ENCODE measurements around the gene KAZALD1.

KAZALD1 gene

GRCh38 chr10:101070098-101070497 is 8.3 kb downstream of the KAZALD1 start:
- H3K4me3 ChIP-seq (ENCODE audit: low read depth, low read length): no peak overlapping the region
- H3K4me2 ChIP-seq (ENCODE audit: low read length): no peak overlapping the region
- H3K27ac ChIP-seq: no peak overlapping the region
- H3K79me2 ChIP-seq: no peaks in the 10 kb centered on the region
- H3K27me3 ChIP-seq (ENCODE audit: control insufficient read depth, insufficient read depth, low read length): peaks cover 4% of the 10 kb centered on the region
- H3K36me3 ChIP-seq (ENCODE audit: control insufficient read depth, insufficient read depth, low read length): no peaks in the 10 kb centered on the region
- H3K9ac ChIP-seq: no peak overlapping the region
- no peaks in the 10 kb centered on the region for H3K4me1 ChIP-seq
- TF ChIP-seq, protein P1, sequence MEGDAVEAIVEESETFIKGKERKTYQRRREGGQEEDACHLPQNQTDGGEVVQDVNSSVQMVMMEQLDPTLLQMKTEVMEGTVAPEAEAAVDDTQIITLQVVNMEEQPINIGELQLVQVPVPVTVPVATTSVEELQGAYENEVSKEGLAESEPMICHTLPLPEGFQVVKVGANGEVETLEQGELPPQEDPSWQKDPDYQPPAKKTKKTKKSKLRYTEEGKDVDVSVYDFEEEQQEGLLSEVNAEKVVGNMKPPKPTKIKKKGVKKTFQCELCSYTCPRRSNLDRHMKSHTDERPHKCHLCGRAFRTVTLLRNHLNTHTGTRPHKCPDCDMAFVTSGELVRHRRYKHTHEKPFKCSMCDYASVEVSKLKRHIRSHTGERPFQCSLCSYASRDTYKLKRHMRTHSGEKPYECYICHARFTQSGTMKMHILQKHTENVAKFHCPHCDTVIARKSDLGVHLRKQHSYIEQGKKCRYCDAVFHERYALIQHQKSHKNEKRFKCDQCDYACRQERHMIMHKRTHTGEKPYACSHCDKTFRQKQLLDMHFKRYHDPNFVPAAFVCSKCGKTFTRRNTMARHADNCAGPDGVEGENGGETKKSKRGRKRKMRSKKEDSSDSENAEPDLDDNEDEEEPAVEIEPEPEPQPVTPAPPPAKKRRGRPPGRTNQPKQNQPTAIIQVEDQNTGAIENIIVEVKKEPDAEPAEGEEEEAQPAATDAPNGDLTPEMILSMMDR (IDR thresholded peaks at IDR 0.05): no peak
- no peaks in the 10 kb centered on the region for H3K9me3 ChIP-seq (ENCODE audit: control insufficient read depth, low read length)
- no peak overlapping the region for H2AFZ ChIP-seq

DNA sequence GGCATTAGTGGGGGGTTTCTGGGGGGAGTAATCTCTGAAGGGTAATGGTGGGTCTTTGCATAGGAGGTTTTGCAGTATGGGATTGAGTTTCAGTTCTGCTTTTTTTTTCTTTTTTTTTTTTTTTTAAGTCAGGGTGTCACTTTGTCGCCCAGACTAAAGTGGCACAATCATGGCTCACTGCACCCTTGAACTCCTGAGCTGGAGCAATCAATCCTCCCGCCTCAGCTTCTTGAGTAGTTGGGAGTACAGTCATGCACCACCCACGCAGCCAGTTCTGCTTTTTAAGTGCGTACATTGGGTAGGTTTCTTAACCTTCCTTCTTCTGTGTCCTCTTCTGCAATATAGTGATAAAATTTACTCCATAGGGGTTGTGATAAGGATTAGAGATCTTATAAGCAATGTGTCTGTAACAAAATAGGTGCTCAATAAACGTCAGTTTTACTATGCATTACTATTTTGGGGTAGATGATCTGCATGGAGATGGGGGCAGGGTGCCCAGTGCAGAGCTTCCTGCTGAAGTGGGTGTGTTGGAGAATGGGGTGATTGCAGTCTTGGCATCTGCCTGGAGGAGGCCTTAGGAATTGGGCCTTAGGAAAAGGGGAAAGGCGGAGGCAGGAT is 9.6 kb downstream of the KAZALD1 start:
- TF ChIP-seq, protein P1 (IDR thresholded peaks at IDR 0.05): no peak
- Histone ChIP-seq H3K27me3 (ENCODE audit: control insufficient read depth, insufficient read depth, low read length) (peaks cover 4% of the 10 kb centered on the region), H3K4me2 (ENCODE audit: low read length) (no peak overlapping the region), H3K9ac (no peak overlapping the region), H2AFZ (no peak overlapping the region), H3K4me3 (ENCODE audit: low read depth, low read length) (no peak overlapping the region), H3K36me3 (ENCODE audit: control insufficient read depth, insufficient read depth, low read length) (no peaks in the 10 kb centered on the region), H3K4me1 (no peaks in the 10 kb centered on the region), H3K79me2 (no peaks in the 10 kb centered on the region), H3K9me3 (ENCODE audit: control insufficient read depth, low read length) (no peaks in the 10 kb centered on the region), H3K27ac (no peak overlapping the region)

DNA sequence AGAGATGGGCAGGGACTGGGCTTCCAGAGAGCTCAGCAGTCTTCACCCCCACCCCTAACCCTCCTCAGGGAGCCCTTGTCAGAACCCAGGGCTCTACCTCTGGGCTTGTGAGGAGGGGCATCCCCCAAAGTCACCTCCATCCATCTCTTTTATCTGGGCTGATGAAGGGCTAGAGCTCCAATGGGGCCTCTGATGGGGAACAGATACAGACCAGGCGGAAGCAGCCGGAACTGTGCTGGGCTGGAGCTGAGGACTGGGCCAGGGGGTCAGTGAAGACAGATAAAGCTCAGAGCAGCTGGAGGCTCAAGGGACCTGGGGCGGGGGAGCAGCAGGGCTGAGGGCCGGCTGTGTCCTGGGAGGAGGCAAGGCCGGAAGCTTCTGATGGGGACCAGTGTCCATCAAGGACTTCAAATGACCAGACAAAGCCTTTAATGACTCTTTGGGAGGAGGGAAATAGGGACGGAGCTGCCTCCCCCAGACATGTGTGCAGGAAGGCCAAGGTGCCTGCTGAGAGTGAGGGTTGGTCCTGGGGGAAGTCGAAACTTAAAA is 10.2 kb downstream of the KAZALD1 start:
- Histone ChIP-seq H3K36me3 (ENCODE audit: control insufficient read depth, insufficient read depth, low read length) (no peaks in the 10 kb centered on the region), H3K4me2 (ENCODE audit: low read length) (no peak overlapping the region), H3K79me2 (no peaks in the 10 kb centered on the region), H3K27ac (no peak overlapping the region), H3K4me3 (ENCODE audit: low read depth, low read length) (no peak overlapping the region), H3K27me3 (ENCODE audit: control insufficient read depth, insufficient read depth, low read length) (peaks cover 4% of the 10 kb centered on the region), H3K9me3 (ENCODE audit: control insufficient read depth, low read length) (no peaks in the 10 kb centered on the region), H2AFZ (no peak overlapping the region), H3K4me1 (no peaks in the 10 kb centered on the region), H3K9ac (no peak overlapping the region)
- TF ChIP-seq, protein P1 (IDR thresholded peaks at IDR 0.05): no peak

DNA sequence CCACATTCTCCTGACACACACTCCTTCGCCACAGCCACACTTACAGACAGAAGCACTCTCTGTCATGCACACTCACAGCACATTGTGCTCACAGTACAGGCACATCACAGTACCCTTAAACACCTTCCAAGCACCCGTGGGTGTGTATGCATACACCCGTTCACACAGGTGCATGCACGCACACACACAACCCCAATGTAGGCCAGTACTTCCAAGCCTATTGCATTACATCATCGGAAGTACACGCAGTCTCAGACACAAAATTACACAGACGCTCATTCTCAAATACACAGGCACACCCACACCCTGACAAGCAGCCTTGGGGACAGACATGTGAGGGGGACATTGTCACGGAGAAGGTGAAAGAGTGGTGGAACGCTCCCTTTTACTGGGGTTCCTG is 11.1 kb downstream of the KAZALD1 start:
- no peak overlapping the region for H3K4me3 ChIP-seq (ENCODE audit: low read depth, low read length)
- TF ChIP-seq, protein P1 (IDR thresholded peaks at IDR 0.05): no peak
- no peaks in the 10 kb centered on the region for H3K79me2 ChIP-seq
- H3K4me1 ChIP-seq: no peaks in the 10 kb centered on the region
- no peak overlapping the region for H2AFZ ChIP-seq
- no peaks in the 10 kb centered on the region for H3K36me3 ChIP-seq (ENCODE audit: control insufficient read depth, insufficient read depth, low read length)
- no peak overlapping the region for H3K9ac ChIP-seq
- no peaks in the 10 kb centered on the region for H3K9me3 ChIP-seq (ENCODE audit: control insufficient read depth, low read length)
- H3K27me3 ChIP-seq (ENCODE audit: control insufficient read depth, insufficient read depth, low read length): peaks cover 4% of the 10 kb centered on the region
- H3K4me2 ChIP-seq (ENCODE audit: low read length): no peak overlapping the region
- H3K27ac ChIP-seq: no peak overlapping the region

DNA sequence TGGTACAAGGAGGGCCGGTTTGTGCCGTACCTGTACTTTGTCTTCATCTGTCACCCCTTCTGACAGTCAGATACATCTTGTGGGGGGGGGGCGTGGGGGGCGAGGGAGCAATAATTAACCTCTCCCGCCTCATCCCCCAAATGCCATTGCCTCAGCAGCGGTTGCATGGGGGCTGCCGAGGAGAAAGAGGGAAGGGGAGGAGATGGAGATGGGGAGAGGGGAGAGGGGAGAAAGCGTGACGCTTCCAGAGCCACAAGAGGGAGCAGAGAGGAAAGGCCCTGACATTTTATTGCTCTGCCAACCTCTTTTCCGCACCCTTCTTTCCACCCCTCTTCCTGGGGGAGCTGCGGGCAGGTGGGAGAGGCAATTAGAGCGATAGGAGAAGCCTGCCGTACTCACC is 11.8 kb downstream of the KAZALD1 start:
- TF ChIP-seq, protein P1 (IDR thresholded peaks at IDR 0.05): no peak
- H3K4me1 ChIP-seq: no peaks in the 10 kb centered on the region

More for the DNA sequence above, 11.8 kb downstream of the KAZALD1 start:
- Histone ChIP-seq H3K27me3 (ENCODE audit: control insufficient read depth, insufficient read depth, low read length) (peaks cover 4% of the 10 kb centered on the region), H3K27ac (no peak overlapping the region), H3K36me3 (ENCODE audit: control insufficient read depth, insufficient read depth, low read length) (no peaks in the 10 kb centered on the region), H3K9ac (no peak overlapping the region), H3K4me2 (ENCODE audit: low read length) (no peak overlapping the region), H3K79me2 (no peaks in the 10 kb centered on the region), H3K4me3 (ENCODE audit: low read depth, low read length) (no peak overlapping the region), H2AFZ (no peak overlapping the region), H3K9me3 (ENCODE audit: control insufficient read depth, low read length) (no peaks in the 10 kb centered on the region)

Measured in parathyroid adenoma (tissue), 2 donors.